Karpas-422 (cell line): ENCODE data around the gene FHIT. TPM values are rescaled to one million over a fixed set of nuclear protein-coding genes. Genes with fewer than 3 reads are reported as not detected.

Experiments
- DNase-seq: peaks from one replicate; pipeline ENCODE4 v3.0.0-alpha.2; 2015
- H2AFZ ChIP-seq: fragments of 200-600 bp; sonication (generic); 2 replicates; pipeline ENCODE4 v1.6.1; 2014; ENCODE audit warnings: antibody characterized with exemption, low read length, mixed read lengths
- H3K27ac ChIP-seq: fragments of 200-600 bp; sonication (generic); 2 replicates; pipeline ENCODE4 v1.5.1; 2014; ENCODE audit warnings: mild to moderate bottlenecking, low read length, moderate library complexity
- H3K27me3 ChIP-seq: fragments of 200-600 bp; sonication (generic); 2 replicates; pipeline ENCODE4 v1.6.1; 2014; ENCODE audit warnings: low read length, mixed read lengths
- H3K36me3 ChIP-seq: fragments of 200-600 bp; sonication (generic); 2 replicates; pipeline ENCODE4 v1.6.1; 2014; ENCODE audit warnings: low read length, mixed read lengths; ENCODE audit not compliant: insufficient read depth
- H3K4me1 ChIP-seq: fragments of 200-600 bp; sonication (generic); 2 replicates; pipeline ENCODE4 v1.6.1; 2014; ENCODE audit warnings: mild to moderate bottlenecking, low read length, mixed read lengths
- H3K4me2 ChIP-seq: fragments of 200-600 bp; sonication (generic); 2 replicates; pipeline ENCODE4 v1.6.1; 2014; ENCODE audit warnings: low read length, low read depth, mild to moderate bottlenecking; ENCODE audit not compliant: poor library complexity, severe bottlenecking
- H3K4me3 ChIP-seq: fragments of 200-600 bp; sonication (generic); 2 replicates; pipeline ENCODE4 v1.5.1; 2014; ENCODE audit warnings: mild to moderate bottlenecking, antibody characterized with exemption, low read length, mixed read lengths
- H3K79me2 ChIP-seq: fragments of 200-600 bp; sonication (generic); 2 replicates; pipeline ENCODE4 v1.6.1; 2014; ENCODE audit warnings: mild to moderate bottlenecking, low read length, mixed read lengths
- H3K9ac ChIP-seq: fragments of 200-600 bp; sonication (generic); 2 replicates; pipeline ENCODE4 v1.6.0; 2014; ENCODE audit warnings: low read length
- H3K9me2 ChIP-seq: fragments of 200-600 bp; sonication (generic), shearing (Covaris generic); replicated peaks from 2 replicates; pipeline ENCODE4 v1.6.0; 2014; ENCODE audit warnings: mild to moderate bottlenecking, low read length, moderate library complexity; ENCODE audit not compliant: insufficient read depth
- H3K9me3 ChIP-seq: fragments of 300-700, 200-600 bp; sonication (generic); 2 replicates; pipeline ENCODE4 v1.6.1; 2014; ENCODE audit warnings: low read length, mixed read lengths
- H4K20me1 ChIP-seq: fragments of 200-600 bp; sonication (generic); 2 replicates; pipeline ENCODE4 v1.6.1; 2014; ENCODE audit warnings: mild to moderate bottlenecking, antibody characterized with exemption, low read length, low read depth; ENCODE audit not compliant: insufficient read depth
- total RNA-seq: library from RNA; depleted of rRNA; stranded (reverse); fragments of >200 nt; shearing (Covaris generic); gene quantifications from 2 replicates; pipeline ENCODE4 v1.2.3, GENCODE V29; 2014; ENCODE audit warnings: low replicate concordance

The FHIT gene
- total RNA-seq, 1 experiment from 2014 or later, result not detected

DNA sequence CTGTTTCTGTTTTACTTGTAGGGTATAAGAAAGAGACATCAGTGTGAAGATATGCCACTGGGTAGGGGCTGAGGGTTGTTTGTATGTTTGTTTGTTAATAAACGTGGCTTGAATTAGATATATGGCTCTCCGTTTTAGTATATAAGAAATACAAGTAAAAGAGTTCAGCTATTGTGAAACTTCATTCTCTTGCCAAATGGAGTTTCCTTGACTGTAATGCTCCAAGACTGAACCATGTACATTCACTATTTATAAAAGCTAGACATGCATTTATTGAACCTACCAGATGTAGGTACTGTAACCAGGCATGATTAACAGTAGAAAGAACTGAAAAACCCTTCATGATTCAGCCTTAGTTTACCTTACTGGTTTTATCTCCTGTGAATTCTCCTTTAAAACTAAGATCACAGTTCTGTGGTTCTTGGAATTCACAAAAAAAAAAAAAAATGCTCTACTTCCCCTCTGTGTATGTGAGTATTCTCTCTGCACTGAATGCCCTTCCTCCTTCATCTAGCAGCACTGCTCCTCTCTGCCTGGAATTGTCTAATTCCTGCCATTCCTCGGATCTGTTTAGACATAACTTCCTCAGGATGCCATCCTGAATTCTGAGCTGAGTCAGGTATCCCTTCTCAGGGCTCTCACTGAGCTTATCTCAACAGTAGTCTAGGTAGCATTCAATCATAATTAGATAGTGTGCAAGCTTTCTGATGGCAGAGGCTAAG is 504.4 kb downstream of the FHIT start:
- Histone ChIP-seq H3K9me2 (no peaks in the 10 kb centered on the region; the same call in 1 of the 2 replicates), H3K79me2 (no peaks in the 10 kb centered on the region), H3K9me3 (peaks cover 17% of the 10 kb centered on the region), H2AFZ (no peak overlapping the region), H3K9ac (no peak overlapping the region), H4K20me1 (no peaks in the 10 kb centered on the region), H3K27ac (no peak overlapping the region), H3K4me2 (no peak overlapping the region), H3K27me3 (no peaks in the 10 kb centered on the region), H3K4me1 (no peaks in the 10 kb centered on the region), H3K36me3 (no peaks in the 10 kb centered on the region), H3K4me3 (no peak overlapping the region)
- no peak for DNase-seq

DNA sequence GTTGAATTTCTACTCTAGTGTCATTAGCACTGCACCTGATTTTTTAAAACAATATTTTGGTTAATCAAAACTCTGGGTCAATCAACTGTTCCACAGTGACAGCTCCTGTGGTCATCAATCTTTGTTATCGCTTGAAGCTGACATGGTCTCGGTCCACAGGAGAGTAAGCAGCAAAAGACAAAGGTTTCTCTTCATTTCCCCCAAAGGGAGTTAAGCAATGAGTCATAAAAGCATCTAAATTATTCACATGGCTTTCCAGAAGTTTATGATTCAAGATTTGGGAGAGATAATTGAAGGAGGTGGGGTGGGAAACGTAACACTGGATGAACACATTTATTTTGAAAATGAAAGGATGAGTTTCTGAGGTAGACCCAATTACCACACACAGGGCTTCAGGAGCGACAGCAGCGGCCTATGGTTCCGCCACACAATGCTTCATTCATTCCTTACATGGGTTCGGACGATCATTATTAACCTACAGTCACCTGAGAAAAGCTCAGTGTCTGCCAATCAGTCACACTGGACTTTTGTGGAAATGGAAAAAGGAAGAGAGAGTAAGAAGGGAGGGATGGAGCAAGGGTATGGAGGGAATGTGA is 505.1 kb downstream of the FHIT start:
- H3K9me2 ChIP-seq, result no peaks in the 10 kb centered on the region; the same call in 1 of the 2 replicates
- H2AFZ ChIP-seq, result no peak overlapping the region
- no peaks in the 10 kb centered on the region for H4K20me1 ChIP-seq
- no peak overlapping the region for H3K4me2 ChIP-seq
- H3K9ac ChIP-seq, result no peak overlapping the region
- H3K4me3 ChIP-seq, result no peak overlapping the region
- no peaks in the 10 kb centered on the region for H3K36me3 ChIP-seq
- H3K4me1 ChIP-seq, result no peaks in the 10 kb centered on the region
- H3K27ac ChIP-seq, result no peak overlapping the region
- DNase-seq, result no peak
- H3K27me3 ChIP-seq, result no peaks in the 10 kb centered on the region
- H3K79me2 ChIP-seq, result no peaks in the 10 kb centered on the region
- H3K9me3 ChIP-seq, result peaks cover 14% of the 10 kb centered on the region

DNA sequence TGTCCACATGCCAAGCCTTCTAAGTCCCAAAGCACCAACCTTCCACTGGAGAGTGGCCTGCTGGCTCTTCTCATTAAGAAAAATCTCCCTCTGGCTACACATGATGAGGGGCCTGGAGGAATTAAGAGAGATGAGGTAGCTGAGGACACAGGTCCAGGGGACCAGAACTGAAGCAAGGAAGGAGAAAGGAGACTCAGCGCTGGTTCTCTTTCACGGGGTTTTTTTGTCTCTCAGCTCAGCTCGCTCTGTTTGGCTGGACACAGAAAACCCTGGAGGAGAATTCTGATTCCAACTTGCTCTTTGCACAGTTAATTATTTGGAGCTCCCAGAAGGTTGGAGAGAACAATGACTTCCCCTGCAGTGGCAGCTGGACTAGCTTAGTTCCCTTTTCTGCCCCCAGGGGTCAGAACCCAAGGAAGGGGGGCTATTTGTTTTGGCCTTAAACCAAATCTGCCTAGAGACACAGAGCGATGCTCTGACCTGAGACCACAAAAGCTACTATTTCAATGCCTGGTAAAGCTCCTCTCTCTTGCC is 507.6 kb downstream of the FHIT start:
- no peaks in the 10 kb centered on the region; the same call in 1 of the 2 replicates for H3K9me2 ChIP-seq
- no peaks in the 10 kb centered on the region for H3K4me1 ChIP-seq
- no peak overlapping the region for H3K4me3 ChIP-seq
- no peak overlapping the region for H2AFZ ChIP-seq
- H4K20me1 ChIP-seq, result no peaks in the 10 kb centered on the region
- H3K36me3 ChIP-seq, result no peaks in the 10 kb centered on the region
- no peak for DNase-seq
- no peak overlapping the region for H3K4me2 ChIP-seq
- H3K9ac ChIP-seq, result no peak overlapping the region
- no peaks in the 10 kb centered on the region for H3K27me3 ChIP-seq
- peaks cover 9% of the 10 kb centered on the region; the same call in 1 of the 2 replicates for H3K9me3 ChIP-seq
- no peak overlapping the region for H3K27ac ChIP-seq
- H3K79me2 ChIP-seq, result no peaks in the 10 kb centered on the region

DNA sequence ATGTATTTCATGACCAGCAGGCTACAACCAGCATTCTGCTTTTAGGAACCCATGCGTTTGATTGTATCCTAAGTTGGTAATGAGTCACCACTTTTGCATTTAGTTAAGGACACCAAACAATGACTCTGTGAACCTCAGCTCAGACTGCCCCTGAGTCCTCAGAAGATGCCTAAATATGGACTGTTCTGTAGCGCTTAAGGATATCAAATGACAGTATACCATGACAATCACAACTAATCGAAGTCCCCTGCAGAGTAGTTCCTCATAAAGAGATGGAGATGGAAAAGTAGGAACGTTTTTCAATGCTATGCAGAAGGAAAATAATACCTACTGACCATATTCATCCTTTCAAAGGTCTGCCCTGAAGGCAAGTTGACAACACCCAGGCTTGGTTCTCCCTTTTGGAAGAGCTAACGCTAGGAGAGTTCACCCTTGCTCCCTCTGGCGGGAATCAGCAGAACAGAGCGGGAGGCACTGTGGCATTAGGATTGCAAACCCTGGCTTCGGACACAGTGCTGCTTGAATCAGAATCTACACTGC is 508.6 kb downstream of the FHIT start:
- peak; percentile 42 for DNase-seq
- Histone ChIP-seq H3K36me3 (no peaks in the 10 kb centered on the region), H3K79me2 (no peaks in the 10 kb centered on the region), H3K4me2 (no peak overlapping the region), H4K20me1 (no peaks in the 10 kb centered on the region), H3K4me3 (no peak overlapping the region), H3K27me3 (no peaks in the 10 kb centered on the region), H3K9me3 (peaks cover 9% of the 10 kb centered on the region; the same call in 1 of the 2 replicates), H3K9ac (no peak overlapping the region), H2AFZ (no peak overlapping the region), H3K4me1 (no peaks in the 10 kb centered on the region), H3K27ac (no peak overlapping the region), H3K9me2 (no peaks in the 10 kb centered on the region; the same call in 1 of the 2 replicates)

DNA sequence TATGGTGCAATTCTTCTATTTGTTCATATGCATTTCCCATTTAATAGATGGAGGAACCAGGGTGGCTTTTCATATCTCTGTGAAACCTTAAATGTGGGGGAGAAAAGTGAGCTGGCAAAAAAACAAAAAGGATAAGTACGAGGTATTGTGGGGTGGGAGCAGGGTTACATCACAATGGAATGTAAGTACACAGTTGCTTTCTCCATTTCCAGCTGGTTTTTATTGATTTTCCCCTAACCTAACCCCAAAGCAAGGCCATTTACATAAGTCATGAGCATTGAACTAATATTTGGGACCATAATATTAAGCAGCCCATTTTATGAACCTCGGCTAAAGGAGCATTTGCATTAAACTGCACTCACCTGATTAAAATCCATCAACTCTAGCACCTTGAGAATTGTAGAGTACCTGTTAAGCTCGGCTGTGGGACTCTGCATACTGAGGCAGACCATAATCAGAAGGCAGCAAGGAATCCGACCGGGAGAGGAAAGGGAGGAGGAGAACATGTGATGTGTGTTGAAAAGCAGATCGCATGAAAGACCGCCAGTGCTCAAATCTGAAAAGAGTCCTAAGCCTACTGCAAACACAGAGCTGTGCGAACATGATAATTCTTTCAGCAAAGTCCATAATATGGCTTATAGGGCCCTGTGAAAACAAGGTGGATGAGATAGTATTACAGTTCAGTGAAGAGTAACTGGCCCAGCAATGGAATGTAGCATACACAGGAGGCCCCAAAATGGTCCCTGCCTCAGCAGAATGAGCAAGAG is 513.4 kb downstream of the FHIT start:
- H2AFZ ChIP-seq, result no peak overlapping the region
- H3K4me1 ChIP-seq, result no peaks in the 10 kb centered on the region
- no peak overlapping the region for H3K4me3 ChIP-seq
- H3K9ac ChIP-seq, result no peak overlapping the region
- H3K27me3 ChIP-seq, result no peaks in the 10 kb centered on the region
- H3K9me2 ChIP-seq, result no peaks in the 10 kb centered on the region
- peaks cover 22% of the 10 kb centered on the region for H3K9me3 ChIP-seq
- no peaks in the 10 kb centered on the region for H3K79me2 ChIP-seq
- no peak for DNase-seq
- no peak overlapping the region for H3K27ac ChIP-seq
- H3K36me3 ChIP-seq, result no peaks in the 10 kb centered on the region
- H4K20me1 ChIP-seq, result no peaks in the 10 kb centered on the region
- H3K4me2 ChIP-seq, result no peak overlapping the region

DNA sequence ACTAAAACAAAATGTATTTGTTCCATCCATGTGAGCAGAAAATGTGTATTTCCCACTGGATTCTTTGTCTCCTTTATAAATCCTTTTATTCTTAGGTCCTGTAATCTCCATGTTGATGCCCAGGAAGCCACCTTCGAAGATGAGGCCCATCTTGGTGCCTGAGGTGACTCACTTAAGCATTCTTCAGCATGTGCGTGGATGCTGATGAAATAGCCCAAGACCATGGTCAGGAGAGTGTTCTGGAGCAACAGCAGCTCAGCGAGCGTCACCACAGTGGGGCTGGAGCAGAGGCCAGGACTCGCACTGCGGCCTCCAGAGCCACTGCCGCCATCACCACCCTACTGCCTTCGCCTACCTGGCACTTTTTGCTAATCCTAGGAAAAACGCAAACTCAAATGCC is 520.9 kb downstream of the FHIT start:
- Histone ChIP-seq H4K20me1 (no peaks in the 10 kb centered on the region), H3K4me2 (no peak overlapping the region), H3K9me2 (no peaks in the 10 kb centered on the region), H3K9ac (no peak overlapping the region), H3K79me2 (no peaks in the 10 kb centered on the region), H3K27me3 (no peaks in the 10 kb centered on the region), H2AFZ (no peak overlapping the region), H3K4me3 (no peak overlapping the region), H3K9me3 (peaks cover 17% of the 10 kb centered on the region), H3K4me1 (no peaks in the 10 kb centered on the region), H3K36me3 (no peaks in the 10 kb centered on the region), H3K27ac (no peak overlapping the region)
- no peak for DNase-seq

DNA sequence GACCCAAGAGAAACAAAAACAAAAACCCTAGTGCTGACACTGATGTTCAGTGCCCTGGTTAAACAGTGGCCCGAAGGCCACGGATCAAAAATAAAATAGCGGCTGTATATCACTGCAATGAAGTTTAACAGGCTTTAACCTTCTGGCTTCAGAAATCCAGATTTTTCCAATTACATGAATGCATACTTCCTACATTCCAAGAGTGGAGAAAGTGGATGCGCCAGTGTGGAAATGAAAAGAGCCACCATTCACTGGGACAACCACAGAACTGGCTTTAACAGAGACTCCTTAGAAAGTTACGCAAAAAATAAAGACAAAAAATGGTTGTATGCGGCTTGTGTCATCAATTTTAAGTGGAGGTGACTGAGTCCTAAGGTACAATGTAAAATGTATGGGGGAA is 522.2 kb downstream of the FHIT start:
- Histone ChIP-seq H2AFZ (no peak overlapping the region), H3K4me2 (no peak overlapping the region), H3K27me3 (no peaks in the 10 kb centered on the region), H4K20me1 (no peaks in the 10 kb centered on the region), H3K4me3 (no peak overlapping the region), H3K79me2 (no peaks in the 10 kb centered on the region), H3K9ac (no peak overlapping the region), H3K9me3 (peaks cover 17% of the 10 kb centered on the region), H3K27ac (no peak overlapping the region), H3K4me1 (no peaks in the 10 kb centered on the region), H3K36me3 (no peaks in the 10 kb centered on the region), H3K9me2 (no peaks in the 10 kb centered on the region)
- DNase-seq, result no peak

DNA sequence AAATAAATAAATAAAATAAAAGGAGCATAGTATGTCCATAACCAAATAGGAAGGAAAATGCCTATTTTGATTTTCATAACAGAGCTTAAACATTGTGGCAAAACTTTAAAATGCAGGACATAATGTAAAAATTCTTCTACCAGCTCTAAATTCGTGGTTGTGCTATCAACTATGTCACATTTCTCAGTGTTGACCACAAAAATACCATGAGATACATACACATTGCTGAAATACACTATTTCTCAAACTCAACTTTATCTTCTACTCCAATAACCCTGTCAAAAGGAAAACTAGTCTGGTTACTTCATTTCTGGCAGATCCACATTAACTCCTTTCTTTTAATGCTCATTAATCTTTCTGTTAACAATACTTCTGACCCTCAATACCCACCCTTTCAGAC is 523.2 kb downstream of the FHIT start:
- Histone ChIP-seq H3K4me3 (no peak overlapping the region), H3K9ac (no peak overlapping the region)

More for the DNA sequence above, 523.2 kb downstream of the FHIT start:
- Histone ChIP-seq H3K4me2 (no peak overlapping the region), H3K27me3 (no peaks in the 10 kb centered on the region), H3K9me3 (peaks cover 16% of the 10 kb centered on the region), H3K9me2 (no peaks in the 10 kb centered on the region), H3K79me2 (no peaks in the 10 kb centered on the region), H3K27ac (no peak overlapping the region), H3K36me3 (no peaks in the 10 kb centered on the region), H3K4me1 (no peaks in the 10 kb centered on the region), H2AFZ (no peak overlapping the region), H4K20me1 (no peaks in the 10 kb centered on the region)
- no peak for DNase-seq
